GM19467 (cell line): Measurements from ENCODE around the gene MATCAP1.

Source experiments
- ATAC-seq: cut with Tn5 transposase; IDR thresholded peaks from one replicate; pipeline ENCODE4 v1.9.1; 2021; ENCODE audit warnings: mild to moderate bottlenecking, moderate library complexity; ENCODE audit not compliant: unreplicated experiment

MATCAP1 gene

GRCh38 chr16:67158637-67159600, 24.8 kb downstream of the MATCAP1 start:
- ATAC-seq = peak; percentile 30

GRCh38 chr16:67157892-67158635, 25.7 kb downstream of the MATCAP1 start:
- ATAC-seq = no peak

- no peak for ATAC-seq
These were observed 26.5 kb downstream of the MATCAP1 start for GRCh38 chr16:67157106-67157748.

GRCh38 chr16:67156143-67156844, 27.5 kb downstream of the MATCAP1 start:
- no peak for ATAC-seq

- no peak for ATAC-seq
These were observed 28.2 kb downstream of the MATCAP1 start for GRCh38 chr16:67155295-67156142.

- ATAC-seq = no peak
These were observed 29.0 kb downstream of the MATCAP1 start for GRCh38 chr16:67154578-67155294.

- ATAC-seq = no peak
These were observed 32.2 kb downstream of the MATCAP1 start for GRCh38 chr16:67151431-67152097.

GRCh38 chr16:67150833-67151396, 32.8 kb downstream of the MATCAP1 start, which contains the start of gene B3GNT9:
Gene B3GNT9 (minus strand): TSS chr16:67150998. CDS start chr16:67150485, 513 bp downstream.
- no peak for ATAC-seq

- ATAC-seq = no peak
These were observed 33.5 kb downstream of the MATCAP1 start for GRCh38 chr16:67150047-67150832.

- no peak for ATAC-seq
These were observed 34.3 kb downstream of the MATCAP1 start for GRCh38 chr16:67149276-67150046.

GRCh38 chr16:67148656-67149275, 35.0 kb downstream of the MATCAP1 start:
- no peak for ATAC-seq

GRCh38 chr16:67148221-67148620, 35.5 kb downstream of the MATCAP1 start:
- no peak for ATAC-seq

GRCh38 chr16:67147437-67148140, 36.2 kb downstream of the MATCAP1 start:
- ATAC-seq = no peak

- no peak for ATAC-seq
These were observed 37.0 kb downstream of the MATCAP1 start for GRCh38 chr16:67146523-67147357.

GRCh38 chr16:67145746-67146145, 38.0 kb downstream of the MATCAP1 start:
- ATAC-seq = no peak
